A673 (cell line): Measurements from ENCODE around the gene PPBP. TPM values are rescaled to one million over a fixed set of nuclear protein-coding genes. Genes with fewer than 3 reads are reported as not detected.

Experiments
- BruUV-seq: library from RNA; stranded (reverse); fragments of 400-500 nt; replicated peaks from 2 replicates; lab custom pipeline; 2021; lab: Mats Ljungman, UMichigan
- CTCF ChIA-PET: fragments of 300-600 bp; sonication (Branson Sonifier 250); formaldehyde crosslinking; loops from one replicate; lab custom pipeline; 2022; ENCODE audit warnings: antibody characterized with exemption; lab: Charles Lee
- POLR2A ChIA-PET: fragments of 300-600 bp; sonication (Branson Sonifier 250); formaldehyde crosslinking; loops from one replicate; lab custom pipeline; 2022; ENCODE audit warnings: antibody characterized with exemption; ENCODE audit not compliant: low non-redundant PET; lab: Charles Lee
- DNase-seq: peaks from one replicate; pipeline ENCODE4 v3.0.0-alpha.2; 2015; ENCODE audit warnings: low spot score
- H3K27ac ChIP-seq: fragments of 200-600 bp; sonication (generic); 2 replicates; pipeline ENCODE4 v1.5.1; 2016; ENCODE audit warnings: mixed run types, low read depth, mild to moderate bottlenecking, mixed read lengths, antibody characterized with exemption, low read length; ENCODE audit not compliant: poor library complexity, severe bottlenecking
- H3K27me3 ChIP-seq: fragments of 200-600 bp; sonication (generic); replicated peaks from 2 replicates; pipeline ENCODE4 v1.6.1; 2017; ENCODE audit warnings: mixed run types, low read depth, mild to moderate bottlenecking, mixed read lengths, antibody characterized with exemption, low read length; ENCODE audit not compliant: insufficient read depth, poor library complexity
- H3K36me3 ChIP-seq: fragments of 200-600 bp; sonication (generic); 2 replicates; pipeline ENCODE4 v1.6.1; 2016; ENCODE audit warnings: mixed run types, mild to moderate bottlenecking, mixed read lengths, antibody characterized with exemption, low read length; ENCODE audit not compliant: insufficient read depth, poor library complexity, severe bottlenecking
- H3K4me1 ChIP-seq: fragments of 200-600 bp; sonication (generic); 2 replicates; pipeline ENCODE4 v1.6.1; 2017; ENCODE audit warnings: mixed run types, mild to moderate bottlenecking, mixed read lengths, antibody characterized with exemption, low read length; ENCODE audit not compliant: insufficient read depth, poor library complexity, severe bottlenecking
- H3K4me3 ChIP-seq: fragments of 200-600 bp; sonication (generic); 2 replicates; pipeline ENCODE4 v1.5.1; 2016; ENCODE audit warnings: low read depth, mixed run types, mild to moderate bottlenecking, mixed read lengths, low read length; ENCODE audit not compliant: poor library complexity, severe bottlenecking
- H3K9me3 ChIP-seq: fragments of 200-600 bp; sonication (generic); 2 replicates; pipeline ENCODE4 v1.6.1; 2016; ENCODE audit warnings: mixed run types, low read depth, mild to moderate bottlenecking, mixed read lengths, antibody characterized with exemption, low read length; ENCODE audit not compliant: poor library complexity, severe bottlenecking
- EZH2 ChIP-seq: fragments of 200-600 bp; sonication (generic); IDR thresholded peaks from 2 replicates; pipeline ENCODE4 v1.6.1; 2017; ENCODE audit warnings: borderline replicate concordance, low read depth, mild to moderate bottlenecking, mixed read lengths, antibody characterized with exemption, low read length; ENCODE audit not compliant: poor library complexity, severe bottlenecking
- intact Hi-C: fragments of 100-400 bp; cut with micrococcal nuclease; formaldehyde crosslinking; loops from one replicate; pipeline ENCODE4 v1.10.0; 2022; ENCODE audit not compliant: unreplicated experiment
- total RNA-seq: library from RNA; stranded (reverse); gene quantifications from 2 replicates; pipeline ENCODE4 v1.2.3, GENCODE V29; 2021
- TF ChIP-seq, protein P1 (sequence below): fragments of 300-800, 200-600 bp; sonication (generic); conservative IDR thresholded peaks from 2 replicates; pipeline ENCODE4 v1.5.1; 2017; ENCODE audit warnings: low read depth, mild to moderate bottlenecking, antibody characterized with exemption, low read length, moderate library complexity, mixed read lengths

The PPBP gene
- total RNA-seq, 1 experiment from 2014 or later: not detected

DNA sequence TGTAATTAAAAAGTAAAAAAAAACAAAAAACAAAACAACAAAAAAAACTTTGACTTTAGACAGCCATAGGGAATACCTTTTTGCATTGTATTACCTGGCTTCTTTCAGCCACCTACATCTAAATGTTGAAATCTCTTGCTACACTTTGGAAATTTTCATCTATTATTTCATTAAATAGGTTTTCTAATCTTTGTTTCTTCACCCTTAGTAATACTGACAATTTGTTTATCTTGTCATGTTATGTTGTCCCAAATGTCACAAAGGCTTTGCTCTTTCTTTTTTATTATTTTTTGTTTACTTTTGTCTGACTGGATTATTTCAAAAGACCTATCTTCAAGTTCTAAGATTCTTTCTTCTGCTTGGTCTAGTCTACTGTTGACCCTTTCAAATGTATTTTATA is 13.6 kb downstream of the PPBP start:
- H3K36me3 ChIP-seq: no peaks in the 10 kb centered on the region
- DNase-seq: no peak
- intact Hi-C loops: no loop called here
- TF ChIP-seq, protein P1, sequence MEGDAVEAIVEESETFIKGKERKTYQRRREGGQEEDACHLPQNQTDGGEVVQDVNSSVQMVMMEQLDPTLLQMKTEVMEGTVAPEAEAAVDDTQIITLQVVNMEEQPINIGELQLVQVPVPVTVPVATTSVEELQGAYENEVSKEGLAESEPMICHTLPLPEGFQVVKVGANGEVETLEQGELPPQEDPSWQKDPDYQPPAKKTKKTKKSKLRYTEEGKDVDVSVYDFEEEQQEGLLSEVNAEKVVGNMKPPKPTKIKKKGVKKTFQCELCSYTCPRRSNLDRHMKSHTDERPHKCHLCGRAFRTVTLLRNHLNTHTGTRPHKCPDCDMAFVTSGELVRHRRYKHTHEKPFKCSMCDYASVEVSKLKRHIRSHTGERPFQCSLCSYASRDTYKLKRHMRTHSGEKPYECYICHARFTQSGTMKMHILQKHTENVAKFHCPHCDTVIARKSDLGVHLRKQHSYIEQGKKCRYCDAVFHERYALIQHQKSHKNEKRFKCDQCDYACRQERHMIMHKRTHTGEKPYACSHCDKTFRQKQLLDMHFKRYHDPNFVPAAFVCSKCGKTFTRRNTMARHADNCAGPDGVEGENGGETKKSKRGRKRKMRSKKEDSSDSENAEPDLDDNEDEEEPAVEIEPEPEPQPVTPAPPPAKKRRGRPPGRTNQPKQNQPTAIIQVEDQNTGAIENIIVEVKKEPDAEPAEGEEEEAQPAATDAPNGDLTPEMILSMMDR: no peak
- no peak for TF ChIP-seq EZH2
- H3K27me3 ChIP-seq: no peaks in the 10 kb centered on the region
- H3K9me3 ChIP-seq: no peaks in the 10 kb centered on the region
- BruUV-seq: no TSS peak
- H3K4me3 ChIP-seq: no peak overlapping the region
- ChIA-PET POLR2A (no interaction called here), CTCF (no interaction called here)
- no peak overlapping the region for H3K27ac ChIP-seq
- no peaks in the 10 kb centered on the region for H3K4me1 ChIP-seq

DNA sequence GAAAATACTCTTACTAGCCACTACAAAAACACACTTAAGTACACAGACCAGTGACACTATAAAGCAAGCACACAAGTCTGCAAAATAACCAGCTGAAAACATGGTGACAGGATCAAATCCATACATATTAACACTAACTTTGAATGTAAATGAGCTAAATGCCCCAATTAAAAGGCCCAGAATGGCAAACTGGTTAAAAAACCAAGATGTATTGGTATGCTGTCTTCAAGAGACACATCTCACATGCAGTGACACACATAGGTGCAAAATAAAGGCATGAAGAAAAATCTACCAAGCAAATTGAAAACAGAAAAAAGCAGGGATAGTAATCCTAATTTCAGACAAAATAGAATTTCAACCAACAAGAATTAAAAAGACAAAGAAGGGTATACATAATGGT is 17.0 kb downstream of the PPBP start:
- Histone ChIP-seq H3K36me3 (no peaks in the 10 kb centered on the region), H3K4me1 (no peaks in the 10 kb centered on the region), H3K27ac (no peak overlapping the region), H3K4me3 (no peak overlapping the region), H3K27me3 (no peaks in the 10 kb centered on the region), H3K9me3 (no peaks in the 10 kb centered on the region)
- intact Hi-C loops: no loop called here
- BruUV-seq: no TSS peak
- POLR2A ChIA-PET: no interaction called here
- CTCF ChIA-PET: no interaction called here
- no peak for TF ChIP-seq EZH2
- TF ChIP-seq, protein P1: no peak
- DNase-seq: no peak

DNA sequence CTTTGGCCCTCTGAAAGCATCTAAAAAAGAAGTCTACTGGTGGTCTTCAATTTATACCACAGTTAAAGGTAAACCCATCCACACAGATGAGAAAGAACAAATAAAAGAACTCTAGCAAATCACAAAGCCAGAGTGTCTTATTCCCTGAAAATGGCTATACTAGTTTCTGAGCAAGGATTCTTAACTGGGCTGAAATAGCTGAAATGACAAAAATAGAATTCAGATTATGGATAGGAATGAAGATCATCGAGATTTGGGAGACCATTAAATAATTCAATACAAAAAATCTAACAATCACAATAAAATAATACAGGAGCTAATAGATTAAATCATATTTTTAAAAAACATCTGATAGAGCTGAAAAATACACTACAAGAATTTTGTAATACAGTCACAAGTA is 18.0 kb downstream of the PPBP start:
- H3K36me3 ChIP-seq: no peaks in the 10 kb centered on the region
- ChIA-PET CTCF (no interaction called here), POLR2A (no interaction called here)

More for the DNA sequence above, 18.0 kb downstream of the PPBP start:
- Histone ChIP-seq H3K4me1 (no peaks in the 10 kb centered on the region), H3K27ac (no peak overlapping the region), H3K9me3 (no peaks in the 10 kb centered on the region), H3K27me3 (no peaks in the 10 kb centered on the region), H3K4me3 (no peak overlapping the region)
- intact Hi-C loops: no loop called here
- TF ChIP-seq EZH2: no peak
- TF ChIP-seq, protein P1: no peak
- no TSS peak for BruUV-seq
- no peak for DNase-seq
